ENCODE measurements around the gene TAC4. TPM values are rescaled to one million over a fixed set of nuclear protein-coding genes. Genes with fewer than 3 reads are reported as not detected.
A peak's percentile ranks its signal among the peaks of the same experiment; 100 is the strongest.

Gene TAC4
- total and polyA plus RNA-seq, 2 of the 13 experiments (the other 11 are each of a cell fraction or from before 2014, with no cell fraction given), result not detected

DNA sequence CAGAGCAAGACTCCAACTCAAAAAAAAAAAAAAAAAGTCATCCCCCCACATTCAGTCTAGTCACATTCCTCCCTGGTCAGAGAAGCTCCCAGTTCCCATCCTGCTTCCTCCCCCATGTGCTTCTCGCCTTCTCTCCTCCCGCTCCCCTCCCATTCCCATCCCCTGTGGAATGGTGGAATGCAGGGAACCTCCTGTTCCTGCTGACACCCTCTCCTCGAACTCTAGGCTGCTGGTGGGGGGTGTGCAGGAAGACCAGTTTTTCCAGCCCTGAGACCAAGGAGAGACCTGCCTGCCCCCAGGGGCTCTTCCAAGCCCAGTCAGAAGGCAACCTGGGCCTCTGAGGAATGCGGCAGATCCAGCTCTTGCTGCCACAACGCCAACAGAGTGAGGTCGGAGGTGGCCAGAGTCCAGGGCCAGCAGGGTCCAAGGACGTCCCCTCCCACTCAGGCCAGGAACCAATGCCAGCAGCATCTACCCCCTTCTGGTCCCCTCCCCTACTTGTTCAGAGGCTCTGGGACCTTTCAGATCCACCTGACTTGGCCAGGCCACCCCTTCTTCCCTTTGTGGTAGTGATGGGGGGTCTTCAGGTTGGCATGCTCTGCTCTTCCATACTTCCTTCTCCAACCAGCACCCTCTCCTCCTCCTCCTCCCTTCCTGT lies 39.3 kb upstream of the TAC4 start (continued):
- TF ChIP-seq, protein P1, sequence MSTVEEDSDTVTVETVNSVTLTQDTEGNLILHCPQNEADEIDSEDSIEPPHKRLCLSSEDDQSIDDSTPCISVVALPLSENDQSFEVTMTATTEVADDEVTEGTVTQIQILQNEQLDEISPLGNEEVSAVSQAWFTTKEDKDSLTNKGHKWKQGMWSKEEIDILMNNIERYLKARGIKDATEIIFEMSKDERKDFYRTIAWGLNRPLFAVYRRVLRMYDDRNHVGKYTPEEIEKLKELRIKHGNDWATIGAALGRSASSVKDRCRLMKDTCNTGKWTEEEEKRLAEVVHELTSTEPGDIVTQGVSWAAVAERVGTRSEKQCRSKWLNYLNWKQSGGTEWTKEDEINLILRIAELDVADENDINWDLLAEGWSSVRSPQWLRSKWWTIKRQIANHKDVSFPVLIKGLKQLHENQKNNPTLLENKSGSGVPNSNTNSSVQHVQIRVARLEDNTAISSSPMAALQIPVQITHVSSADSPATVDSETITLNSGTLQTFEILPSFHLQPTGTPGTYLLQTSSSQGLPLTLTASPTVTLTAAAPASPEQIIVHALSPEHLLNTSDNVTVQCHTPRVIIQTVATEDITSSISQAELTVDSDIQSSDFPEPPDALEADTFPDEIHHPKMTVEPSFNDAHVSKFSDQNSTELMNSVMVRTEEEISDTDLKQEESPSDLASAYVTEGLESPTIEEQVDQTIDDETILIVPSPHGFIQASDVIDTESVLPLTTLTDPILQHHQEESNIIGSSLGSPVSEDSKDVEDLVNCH (CRISPR knock-in tag; IDR thresholded peaks at IDR 0.05), result no peak
- TF ChIP-seq RERE (CRISPR knock-in tag; IDR thresholded peaks at IDR 0.05; ENCODE audit: low read depth) (no peak), ZNF24 (IDR thresholded peaks at IDR 0.05) (0 out of 2 replicates have a peak, but pooled peaks have one; percentile 29), ZNF564 (CRISPR knock-in tag; IDR thresholded peaks at IDR 0.05) (peak; percentile 54; the same call in 1 of the 2 replicates), MED13 (CRISPR knock-in tag; IDR thresholded peaks at IDR 0.05) (peak; percentile 67; the same call in 1 of the 2 replicates), ZNF572 (CRISPR knock-in tag; IDR thresholded peaks at IDR 0.05) (peak; percentile 94), MEIS2 (CRISPR knock-in tag; IDR thresholded peaks at IDR 0.05) (peak; percentile 75; the same call in 1 of the 2 replicates), TIGD3 (CRISPR knock-in tag; IDR thresholded peaks at IDR 0.05; ENCODE audit: borderline replicate concordance) (no peak), ZNF263 (CRISPR knock-in tag; IDR thresholded peaks at IDR 0.05) (peak; percentile 76), GABPB1 (CRISPR knock-in tag; IDR thresholded peaks at IDR 0.05) (peak; percentile 57), SALL1 (CRISPR knock-in tag; IDR thresholded peaks at IDR 0.05) (peak; percentile 95), HIC2 (CRISPR knock-in tag; IDR thresholded peaks at IDR 0.05; ENCODE audit: low read depth) (peak; percentile 89), BORCS8-MEF2B (CRISPR knock-in tag; IDR thresholded peaks at IDR 0.05) (peak; percentile 60; the same call in 1 of the 2 replicates)
- TF ChIP-seq, protein P2, sequence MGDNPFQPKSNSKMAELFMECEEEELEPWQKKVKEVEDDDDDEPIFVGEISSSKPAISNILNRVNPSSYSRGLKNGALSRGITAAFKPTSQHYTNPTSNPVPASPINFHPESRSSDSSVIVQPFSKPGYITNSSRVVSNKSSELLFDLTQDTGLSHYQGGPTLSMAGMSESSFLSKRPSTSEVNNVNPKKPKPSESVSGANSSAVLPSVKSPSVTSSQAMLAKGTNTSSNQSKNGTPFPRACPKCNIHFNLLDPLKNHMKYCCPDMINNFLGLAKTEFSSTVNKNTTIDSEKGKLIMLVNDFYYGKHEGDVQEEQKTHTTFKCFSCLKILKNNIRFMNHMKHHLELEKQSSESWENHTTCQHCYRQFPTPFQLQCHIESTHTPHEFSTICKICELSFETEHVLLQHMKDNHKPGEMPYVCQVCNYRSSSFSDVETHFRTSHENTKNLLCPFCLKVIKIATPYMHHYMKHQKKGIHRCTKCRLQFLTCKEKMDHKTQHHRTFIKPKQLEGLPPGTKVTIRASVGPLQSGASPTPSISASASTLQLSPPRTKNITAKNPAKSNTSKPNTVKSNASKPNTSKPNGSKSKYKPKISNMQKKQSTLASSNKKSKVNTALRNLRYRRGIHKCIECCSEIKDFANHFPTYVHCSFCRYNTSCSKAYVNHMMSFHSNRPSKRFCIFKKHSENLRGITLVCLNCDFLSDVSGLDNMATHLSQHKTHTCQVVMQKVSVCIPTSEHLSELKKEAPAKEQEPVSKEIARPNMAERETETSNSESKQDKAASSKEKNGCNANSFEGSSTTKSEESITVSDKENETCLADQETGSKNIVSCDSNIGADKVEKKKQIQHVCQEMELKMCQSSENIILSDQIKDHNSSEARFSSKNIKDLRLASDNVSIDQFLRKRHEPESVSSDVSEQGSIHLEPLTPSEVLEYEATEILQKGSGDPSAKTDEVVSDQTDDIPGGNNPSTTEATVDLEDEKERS (CRISPR knock-in tag; IDR thresholded peaks at IDR 0.05), result peak; percentile 58

Data from HepG2 (cell line).